ENCODE data around the gene PVALEF. TPM values are rescaled to one million over a fixed set of nuclear protein-coding genes. Genes with fewer than 3 reads are reported as not detected.
"Not testable (repeated sequence)": the region's sequence is repeated elsewhere in the genome, so short reads cannot be mapped to it uniquely, and the experiment has no call there.

The PVALEF gene
- total RNA-seq, 1 donor = not detected

GRCh38 chr17:81151278-81151677 is 14.0 kb upstream of the PVALEF start:
- H2AFZ ChIP-seq (ENCODE audit: low read length) = no peak overlapping the region
- H3K4me3 ChIP-seq (ENCODE audit: insufficient read depth, low read length) = no peak overlapping the region
- no peak overlapping the region for H3K4me2 ChIP-seq (ENCODE audit: insufficient read depth, low read length)
- H3K27ac ChIP-seq (ENCODE audit: low read depth, low read length) = no peak overlapping the region
- no peaks in the 10 kb centered on the region for H3K4me1 ChIP-seq (ENCODE audit: insufficient read depth, low read length)
- no peak for TF ChIP-seq CTCF (IDR thresholded peaks at IDR 0.05; ENCODE audit: extremely low read depth, low read depth, low read length)
- H4K20me1 ChIP-seq (ENCODE audit: insufficient read depth, low read length) = no peaks in the 10 kb centered on the region
- no peak for DNase-seq (ENCODE audit: insufficient read length, low spot score, missing footprints)
- H3K79me2 ChIP-seq (ENCODE audit: insufficient read depth, low read length) = no peaks in the 10 kb centered on the region
- H3K27me3 ChIP-seq (ENCODE audit: insufficient read depth, low read length) = no peaks in the 10 kb centered on the region
- H3K36me3 ChIP-seq (ENCODE audit: insufficient read depth, low read length) = no peaks in the 10 kb centered on the region
- no peaks in the 10 kb centered on the region for H3K9me3 ChIP-seq (ENCODE audit: low read depth, low read length)

- H3K27ac ChIP-seq (ENCODE audit: low read depth, low read length) = no peak overlapping the region
- H3K79me2 ChIP-seq (ENCODE audit: insufficient read depth, low read length) = no peaks in the 10 kb centered on the region
- no peak overlapping the region for H3K4me3 ChIP-seq (ENCODE audit: insufficient read depth, low read length)
- no peak overlapping the region for H3K4me2 ChIP-seq (ENCODE audit: insufficient read depth, low read length)
- H3K4me1 ChIP-seq (ENCODE audit: insufficient read depth, low read length) = no peaks in the 10 kb centered on the region
- no peaks in the 10 kb centered on the region for H3K9me3 ChIP-seq (ENCODE audit: low read depth, low read length)
- DNase-seq (ENCODE audit: insufficient read length, low spot score, missing footprints) = no peak
- no peak for TF ChIP-seq CTCF (IDR thresholded peaks at IDR 0.05; ENCODE audit: extremely low read depth, low read depth, low read length)
- no peaks in the 10 kb centered on the region for H3K36me3 ChIP-seq (ENCODE audit: insufficient read depth, low read length)
- H4K20me1 ChIP-seq (ENCODE audit: insufficient read depth, low read length) = no peaks in the 10 kb centered on the region
- H3K27me3 ChIP-seq (ENCODE audit: insufficient read depth, low read length) = no peaks in the 10 kb centered on the region
- H2AFZ ChIP-seq (ENCODE audit: low read length) = no peak overlapping the region
Measured at GRCh38 chr17:81152288-81152828, 12.9 kb upstream of the PVALEF start.

- no peaks in the 10 kb centered on the region for H4K20me1 ChIP-seq (ENCODE audit: insufficient read depth, low read length)
- H3K36me3 ChIP-seq (ENCODE audit: insufficient read depth, low read length) = no peaks in the 10 kb centered on the region
- TF ChIP-seq CTCF (IDR thresholded peaks at IDR 0.05; ENCODE audit: extremely low read depth, low read depth, low read length) = no peak
- no peaks in the 10 kb centered on the region for H3K79me2 ChIP-seq (ENCODE audit: insufficient read depth, low read length)
- H3K27me3 ChIP-seq (ENCODE audit: insufficient read depth, low read length) = no peaks in the 10 kb centered on the region
- no peak for DNase-seq (ENCODE audit: insufficient read length, low spot score, missing footprints)
- no peak overlapping the region for H3K27ac ChIP-seq (ENCODE audit: low read depth, low read length)
- H3K4me3 ChIP-seq (ENCODE audit: insufficient read depth, low read length) = no peak overlapping the region
- H3K4me1 ChIP-seq (ENCODE audit: insufficient read depth, low read length) = no peaks in the 10 kb centered on the region
- H3K4me2 ChIP-seq (ENCODE audit: insufficient read depth, low read length) = peak overlapping the region; percentile 1
- H3K9me3 ChIP-seq (ENCODE audit: low read depth, low read length) = no peaks in the 10 kb centered on the region
- H2AFZ ChIP-seq (ENCODE audit: low read length) = no peak overlapping the region
Measured at GRCh38 chr17:81153340-81153803, 11.9 kb upstream of the PVALEF start.

GRCh38 chr17:81154016-81154415 is 11.3 kb upstream of the PVALEF start:
- not testable (repeated sequence) for H3K4me2 ChIP-seq (ENCODE audit: insufficient read depth, low read length); H3K27me3 ChIP-seq (ENCODE audit: insufficient read depth, low read length); H3K27ac ChIP-seq (ENCODE audit: low read depth, low read length); H3K79me2 ChIP-seq (ENCODE audit: insufficient read depth, low read length); H3K4me1 ChIP-seq (ENCODE audit: insufficient read depth, low read length); H3K9me3 ChIP-seq (ENCODE audit: low read depth, low read length); H2AFZ ChIP-seq (ENCODE audit: low read length); H3K36me3 ChIP-seq (ENCODE audit: insufficient read depth, low read length); H4K20me1 ChIP-seq (ENCODE audit: insufficient read depth, low read length); DNase-seq (ENCODE audit: insufficient read length, low spot score, missing footprints); H3K4me3 ChIP-seq (ENCODE audit: insufficient read depth, low read length)
